ENCODE results near the gene DLGAP3.

DNA sequence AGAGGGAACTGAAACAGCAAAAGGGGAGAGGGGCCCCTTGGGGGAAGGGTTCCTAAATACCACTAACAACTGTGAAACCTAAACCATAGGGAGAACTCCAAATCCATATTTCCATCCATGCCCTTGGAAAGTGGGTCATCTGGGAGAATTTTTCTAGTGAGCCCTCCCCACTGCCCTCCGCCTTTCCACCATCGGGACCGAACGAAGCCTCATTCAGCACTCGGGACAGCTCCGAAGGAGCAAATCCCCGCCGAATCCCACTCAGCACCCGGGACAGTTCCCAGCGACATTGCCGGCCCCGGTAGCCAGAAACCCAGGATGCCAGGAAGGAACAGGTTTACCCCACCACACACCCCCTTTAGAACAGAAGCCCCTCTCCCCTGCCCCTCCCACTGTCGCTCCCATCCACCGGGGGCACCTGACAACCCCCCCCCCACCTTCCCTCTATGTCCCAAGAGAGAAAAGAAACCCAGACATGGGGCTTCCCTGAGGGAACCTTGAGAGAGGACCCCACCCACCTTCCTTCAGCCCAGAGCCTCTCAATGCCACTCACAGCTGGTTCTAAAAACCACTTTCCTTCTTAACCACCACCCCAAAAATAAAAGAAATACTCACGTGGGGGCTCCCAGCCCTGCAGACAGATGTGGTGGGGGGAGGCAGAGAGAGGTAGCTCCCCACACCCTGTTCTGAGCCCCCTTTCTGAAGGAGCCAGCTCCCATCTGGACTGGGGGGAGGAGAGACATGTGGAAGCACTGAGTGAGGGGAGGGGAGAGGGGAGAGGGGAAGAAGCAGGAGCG, 4.5 kb downstream of the DLGAP3 start:
- TF ChIP-seq, protein P1, sequence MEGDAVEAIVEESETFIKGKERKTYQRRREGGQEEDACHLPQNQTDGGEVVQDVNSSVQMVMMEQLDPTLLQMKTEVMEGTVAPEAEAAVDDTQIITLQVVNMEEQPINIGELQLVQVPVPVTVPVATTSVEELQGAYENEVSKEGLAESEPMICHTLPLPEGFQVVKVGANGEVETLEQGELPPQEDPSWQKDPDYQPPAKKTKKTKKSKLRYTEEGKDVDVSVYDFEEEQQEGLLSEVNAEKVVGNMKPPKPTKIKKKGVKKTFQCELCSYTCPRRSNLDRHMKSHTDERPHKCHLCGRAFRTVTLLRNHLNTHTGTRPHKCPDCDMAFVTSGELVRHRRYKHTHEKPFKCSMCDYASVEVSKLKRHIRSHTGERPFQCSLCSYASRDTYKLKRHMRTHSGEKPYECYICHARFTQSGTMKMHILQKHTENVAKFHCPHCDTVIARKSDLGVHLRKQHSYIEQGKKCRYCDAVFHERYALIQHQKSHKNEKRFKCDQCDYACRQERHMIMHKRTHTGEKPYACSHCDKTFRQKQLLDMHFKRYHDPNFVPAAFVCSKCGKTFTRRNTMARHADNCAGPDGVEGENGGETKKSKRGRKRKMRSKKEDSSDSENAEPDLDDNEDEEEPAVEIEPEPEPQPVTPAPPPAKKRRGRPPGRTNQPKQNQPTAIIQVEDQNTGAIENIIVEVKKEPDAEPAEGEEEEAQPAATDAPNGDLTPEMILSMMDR (IDR thresholded peaks at IDR 0.05), result no peak
- TF ChIP-seq POLR2AphosphoS5 (IDR thresholded peaks at IDR 0.05; ENCODE audit: insufficient read depth in 1 of 2, low read depth in 1 of 2), result no peak
